Measurements from ENCODE around the gene NR1H2. TPM values are rescaled to one million over a fixed set of nuclear protein-coding genes. Genes with fewer than 3 reads are reported as not detected.

NR1H2 gene
- total and polyA plus RNA-seq, 10 of the 15 experiments (the other 5 are each of a cell fraction or from before 2014, with no cell fraction given) = 0.05 to 54.2 (median 35.1) TPM

GRCh38 chr19:50416034-50416977 is 40.0 kb downstream of the NR1H2 start (continued):
- peak; percentile 80 for TF ChIP-seq ZNF687 (IDR thresholded peaks at IDR 0.05)
- TF ChIP-seq GATAD2B (conservative IDR thresholded peaks at IDR 0.05; ENCODE audit: low read depth) = peak; percentile 65
- no peak for TF ChIP-seq NFYA (IDR thresholded peaks at IDR 0.05; ENCODE audit: borderline replicate concordance, low read depth, low read length)
- peak; percentile 14 to 28; a peak in 2 of 4 replicates for TF ChIP-seq IKZF2 (IDR thresholded peaks at IDR 0.05)
- TF ChIP-seq NBN (IDR thresholded peaks at IDR 0.05) = 0 out of 2 replicates have a peak, but pooled peaks have one; percentile 12
- TF ChIP-seq HDGF (IDR thresholded peaks at IDR 0.05) = peak; percentile 89
- TF ChIP-seq MEF2A (IDR thresholded peaks at IDR 0.05; ENCODE audit: insufficient read depth, low read depth, low read length) = no peak
- no peak; the same call in 1 of the 2 replicates for TF ChIP-seq DPF2 (IDR thresholded peaks at IDR 0.05)
- no peak for TF ChIP-seq PRDM15 (CRISPR knock-in tag; IDR thresholded peaks at IDR 0.05)
- peak; percentile 90 for TF ChIP-seq MTA2 (IDR thresholded peaks at IDR 0.05; ENCODE audit: low read depth)
- TF ChIP-seq NR2F1 (conservative IDR thresholded peaks at IDR 0.05) = peak; percentile 100
- no peak for TF ChIP-seq IRF4 (IDR thresholded peaks at IDR 0.05; ENCODE audit: low read depth, low read length)
- 0 out of 2 replicates have a peak, but pooled peaks have one; percentile 6 for TF ChIP-seq YY1 (IDR thresholded peaks at IDR 0.05; ENCODE audit: low read depth, low read length)
- peak; percentile 11; the same call in 1 of the 2 replicates for TF ChIP-seq SREBF1 (IDR thresholded peaks at IDR 0.05; ENCODE audit: low read length)
- peak; percentile 97 for TF ChIP-seq NR2C1 (IDR thresholded peaks at IDR 0.05)
- peak; percentile 77 for TF ChIP-seq NR2C2 (IDR thresholded peaks at IDR 0.05; ENCODE audit: borderline replicate concordance, control insufficient read depth, insufficient read length, low read depth)
- peak; percentile 12; the same call in 1 of the 2 replicates for TF ChIP-seq IKZF1 (conservative IDR thresholded peaks at IDR 0.05)
- no peak for TF ChIP-seq CBX5 (IDR thresholded peaks at IDR 0.05; ENCODE audit: low read depth)

Data from GM12878 (cell line).